NOMO-1 treated with dmso at 0.1 percent for 144 hours (cell line): ENCODE measurements around the gene NLGN1.

ENCODE experiments used
- DNase-seq: peaks from one replicate; lab custom pipeline; 2025; ENCODE audit not compliant: unreplicated experiment; lab: John Stamatoyannopoulos, UW

Gene NLGN1

GRCh38 chr3:173632945-173633344 lies 235.4 kb downstream of the NLGN1 start:
- DNase-seq = no peak

GRCh38 chr3:173635826-173636225 lies 238.3 kb downstream of the NLGN1 start:
- DNase-seq = no peak

- no peak for DNase-seq
These were observed 241.6 kb downstream of the NLGN1 start for GRCh38 chr3:173639098-173639497.

- DNase-seq = no peak
These were observed 244.2 kb downstream of the NLGN1 start for GRCh38 chr3:173641696-173642095.

GRCh38 chr3:173644086-173645082 lies 246.8 kb downstream of the NLGN1 start:
- DNase-seq = no peak

GRCh38 chr3:173650596-173650995 lies 253.1 kb downstream of the NLGN1 start:
- no peak for DNase-seq

GRCh38 chr3:173652093-173652492 lies 254.5 kb downstream of the NLGN1 start:
- no peak for DNase-seq

- no peak for DNase-seq
These were observed 256.2 kb downstream of the NLGN1 start for GRCh38 chr3:173653781-173654180.

GRCh38 chr3:173659972-173660371 lies 262.4 kb downstream of the NLGN1 start:
- DNase-seq = no peak

- DNase-seq = no peak
These were observed 263.2 kb downstream of the NLGN1 start for GRCh38 chr3:173660645-173661299.

GRCh38 chr3:173663696-173664111 lies 266.2 kb downstream of the NLGN1 start:
- no peak for DNase-seq

- no peak for DNase-seq
These were observed 278.6 kb downstream of the NLGN1 start for GRCh38 chr3:173676094-173676493.

GRCh38 chr3:173681188-173681678 lies 283.7 kb downstream of the NLGN1 start:
- DNase-seq = no peak

- DNase-seq = no peak
These were observed 287.9 kb downstream of the NLGN1 start for GRCh38 chr3:173685456-173685855.

- DNase-seq = no peak
These were observed 290.8 kb downstream of the NLGN1 start for GRCh38 chr3:173688216-173688842.

- no peak for DNase-seq
These were observed 293.1 kb downstream of the NLGN1 start for GRCh38 chr3:173690542-173691180.

- no peak for DNase-seq
These were observed 301.8 kb downstream of the NLGN1 start for GRCh38 chr3:173699353-173699752.

- no peak for DNase-seq
These were observed 302.8 kb downstream of the NLGN1 start for GRCh38 chr3:173700336-173700735.

- DNase-seq = no peak
These were observed 305.0 kb downstream of the NLGN1 start for GRCh38 chr3:173702561-173702960.

GRCh38 chr3:173703771-173704170 lies 306.2 kb downstream of the NLGN1 start:
- DNase-seq = no peak

- DNase-seq = no peak
These were observed 309.1 kb downstream of the NLGN1 start for GRCh38 chr3:173706630-173707029.
